ENCODE data around the gene SLC1A4. TPM values are rescaled to one million over a fixed set of nuclear protein-coding genes. Genes with fewer than 3 reads are reported as not detected.
A peak's percentile ranks its signal among the peaks of the same experiment; 100 is the strongest.

The SLC1A4 gene
- total RNA-seq, 1 donor from 2014 or later, result 15.1 TPM

DNA sequence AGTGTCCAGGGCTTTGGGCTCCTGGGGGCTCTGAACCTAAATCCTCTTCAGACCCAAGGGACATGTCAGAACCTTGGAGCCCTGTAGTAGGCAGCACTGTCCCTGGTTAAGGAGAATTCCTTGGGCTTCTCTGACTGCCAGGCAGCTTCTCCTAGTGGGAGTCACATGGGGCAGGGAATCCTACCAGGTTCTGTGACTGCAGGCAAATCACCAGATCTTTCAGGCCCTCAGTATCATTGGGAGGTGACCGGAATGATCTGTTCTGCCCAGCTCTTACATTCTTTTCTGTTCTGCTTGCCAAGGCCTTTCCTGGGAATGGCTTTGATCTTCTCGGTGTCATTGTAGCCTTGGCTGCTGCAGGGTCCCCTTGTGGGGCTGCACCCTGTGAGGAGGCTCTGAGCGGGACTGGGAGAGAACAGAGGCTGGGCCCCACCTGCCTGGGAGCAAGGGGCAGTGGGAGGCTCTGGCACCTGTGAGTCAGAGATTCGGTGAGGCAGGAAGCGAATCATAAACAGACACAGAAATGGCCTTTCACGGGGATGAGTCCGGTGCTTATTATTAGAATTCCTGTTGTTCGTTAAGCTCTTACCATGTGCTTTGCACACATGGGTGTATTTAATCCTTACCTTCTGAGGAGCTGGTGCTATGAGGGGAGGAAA lies 81.1 kb downstream of the SLC1A4 start:
- H3K9me3 Mint-ChIP-seq, result no peaks in the 10 kb centered on the region
- peak overlapping the region; percentile 59 for H3K27ac Mint-ChIP-seq
- intact Hi-C loops (cut with micrococcal nuclease), result no loop called here
- peaks cover 28% of the 10 kb centered on the region for H3K4me1 Mint-ChIP-seq (ENCODE audit: low read depth)
- H3K27me3 Mint-ChIP-seq (ENCODE audit: insufficient read depth), result no peaks in the 10 kb centered on the region
- H3K36me3 Mint-ChIP-seq (ENCODE audit: low read depth), result peaks cover 5% of the 10 kb centered on the region
- no peak for DNase-seq (ENCODE audit: low spot score)
- H3K4me3 Mint-ChIP-seq, result no peak overlapping the region

- H3K27me3 Mint-ChIP-seq (ENCODE audit: insufficient read depth), result no peaks in the 10 kb centered on the region
- peaks cover 23% of the 10 kb centered on the region for H3K4me1 Mint-ChIP-seq (ENCODE audit: low read depth)
- H3K4me3 Mint-ChIP-seq, result no peak overlapping the region
- H3K9me3 Mint-ChIP-seq, result no peaks in the 10 kb centered on the region
- no peak overlapping the region for H3K27ac Mint-ChIP-seq
- DNase-seq (ENCODE audit: low spot score), result no peak
- H3K36me3 Mint-ChIP-seq (ENCODE audit: low read depth), result peaks cover 5% of the 10 kb centered on the region
- intact Hi-C loops (cut with micrococcal nuclease), result no loop called here
Observed at GRCh38 chr2:65070856-65071255, 81.7 kb downstream of the SLC1A4 start.

GRCh38 chr2:65071499-65072180 lies 82.4 kb downstream of the SLC1A4 start:
- no peak for DNase-seq (ENCODE audit: low spot score)
- Mint-ChIP-seq H3K4me1 (ENCODE audit: low read depth) (peaks cover 23% of the 10 kb centered on the region), H3K27ac (no peak overlapping the region), H3K27me3 (ENCODE audit: insufficient read depth) (no peaks in the 10 kb centered on the region), H3K36me3 (ENCODE audit: low read depth) (peaks cover 5% of the 10 kb centered on the region), H3K9me3 (no peaks in the 10 kb centered on the region), H3K4me3 (no peak overlapping the region)
- intact Hi-C loops (cut with micrococcal nuclease), result no loop called here

- no peaks in the 10 kb centered on the region for H3K27me3 Mint-ChIP-seq (ENCODE audit: insufficient read depth)
- H3K4me1 Mint-ChIP-seq (ENCODE audit: low read depth), result peaks cover 22% of the 10 kb centered on the region
- intact Hi-C loops (cut with micrococcal nuclease), result no loop called here
- peaks cover 7% of the 10 kb centered on the region for H3K36me3 Mint-ChIP-seq (ENCODE audit: low read depth)
- no peak overlapping the region for H3K27ac Mint-ChIP-seq
- DNase-seq (ENCODE audit: low spot score), result no peak
- no peaks in the 10 kb centered on the region for H3K9me3 Mint-ChIP-seq
- no peak overlapping the region for H3K4me3 Mint-ChIP-seq
Observed at GRCh38 chr2:65072181-65072970, 83.2 kb downstream of the SLC1A4 start.

Other genes starting within 250 kb of the SLC1A4 start
- 4.0 and 5.5 TPM in 2 replicates for gene CEP68, start 67.0 kb downstream of the SLC1A4 start, total RNA-seq
- gene RAB1A, start 140.7 kb downstream of the SLC1A4 start, total RNA-seq, result 73.4 and 81.6 TPM in 2 replicates
- 285 and 295 TPM in 2 replicates for gene ACTR2, start 238.4 kb downstream of the SLC1A4 start, total RNA-seq

Measured in activated T-helper 1 cell treated with anti-CD3 and anti-CD28 coated beads, Interleukin-12 subunit alpha, Interleukin-12 subunit beta, Interleukin-2, Interleukin-4 antibody, amounts not matched to agents 30 ng/mL and 10 ng/mL and 1 ng/mL, durations not matched to agents 14 hours and 24 hours and 36 hours (primary cell).